ENCODE results near the gene EMC6.

GRCh38 chr17:3692346-3692745, 23.7 kb downstream of the EMC6 start:
- no peak for TF ChIP-seq POLR2A (IDR thresholded peaks at IDR 0.05)
- TF ChIP-seq CTCF (IDR thresholded peaks at IDR 0.05) = no peak
